Heart right ventricle (tissue), 16 donors: ENCODE results near the gene OR2T35. TPM values are rescaled to one million over a fixed set of nuclear protein-coding genes. Genes with fewer than 3 reads are reported as not detected.

Experiments
- ATAC-seq, 8 donors: fragments of 200-7000 bp; cut with Tn5 transposase; one replicate each; pipeline ENCODE4 v1.9.1; 2020; ENCODE audit warnings: mild to moderate bottlenecking in 8 of 8, moderate library complexity in 8 of 8, moderate number of reproducible peaks in 1 of 8
- DNase-seq, 2 donors: peaks; one replicate each; pipeline ENCODE4 v3.0.0-alpha.2; 2020
- H3K27ac ChIP-seq, 10 donors: fragments of 200-600 bp; sonication (generic) in 2 of 10; one replicate each; pipeline versions ENCODE4 v1.5.0 to v1.8.0; 2020 to 2022; ENCODE audit warnings: mild to moderate bottlenecking in 3 of 10
- H3K27me3 ChIP-seq, 7 donors: fragments of 200-600 bp; one replicate each; pipeline ENCODE4 v1.8.0; 2021 to 2022; ENCODE audit warnings: mild to moderate bottlenecking in 2 of 7
- H3K36me3 ChIP-seq, 9 donors: fragments of 200-600 bp; sonication (generic) in 1 of 9; one replicate each; pipeline versions ENCODE4 v1.5.0 to v1.8.0; 2020 to 2022; ENCODE audit warnings: mild to moderate bottlenecking in 2 of 9
- H3K4me1 ChIP-seq, 9 donors: fragments of 200-600 bp; sonication (generic) in 1 of 9; one replicate each; pipeline versions ENCODE4 v1.5.0 to v1.8.0; 2020 to 2022; ENCODE audit warnings: mild to moderate bottlenecking in 4 of 9
- H3K4me3 ChIP-seq, 10 donors: fragments of 200-600 bp; sonication (generic) in 2 of 10; one replicate each; pipeline versions ENCODE4 v1.5.0 to v1.8.0; 2020 to 2022; ENCODE audit warnings: mild to moderate bottlenecking in 7 of 10, moderate library complexity in 2 of 10
- H3K9me3 ChIP-seq, 11 donors: fragments of 200-600 bp in 10 of 11; sonication (generic) in 2 of 11; one replicate each; pipeline versions ENCODE4 v1.5.0 to v1.8.0; 2013 to 2022; ENCODE audit warnings: mild to moderate bottlenecking in 2 of 11, control low read depth in 1 of 11, moderate library complexity in 1 of 11
- WGBS, 2 donors: extraction: QIAGEN DNeasy Blood & Tissue Kit; methylation state at CpG; one replicate each; pipeline ENCODE4 v1.1.7; 2013; ENCODE audit warnings: inconsistent platforms in 1 of 2; 5-methylcytosine and 5-hydroxymethylcytosine counted together
- intact Hi-C, 10 donors: fragments of 100-400 bp; cut with DNase I; formaldehyde crosslinking; loops; one replicate each; pipeline versions ENCODE4 v1.11.1 to v1.14.2; 2022
- polyA plus RNA-seq, 2 donors: library from polyadenylated mRNA; stranded (reverse); fragments of 200-250 nt; gene quantifications; one replicate each; pipeline ENCODE4 v1.2.3, GENCODE V29; 2013
- total RNA-seq, 10 donors: library from RNA; stranded (reverse); fragmentation: NEBNext Ultra II Directional in 3 of 10; extraction: Animal tissue kit (Norgen Biotek cat#: 25700) in 3 of 10; gene quantifications; one replicate each; pipeline versions ENCODE4 v1.2.1 to v1.2.4, GENCODE V29; 2021 to 2023
- TF ChIP-seq, protein P1 (sequence below), 9 donors: fragments of 200-600 bp; sonication (generic) in 2 of 9; IDR thresholded peaks; one replicate each; pipeline versions ENCODE4 v1.5.0 to v1.8.0; 2021 to 2022; ENCODE audit warnings: antibody characterized with exemption in 9 of 9, mild to moderate bottlenecking in 5 of 9, moderate library complexity in 1 of 9
- donor health status: Arrhythmogenic right ventricular cardiomyopathy.
- donor health status: ischemic (EF 13 %, LVEDD 7.1; RV severe dilation, severe dysfunction).
- donor health status: healthy with polysubstance abuse.
- donor health status: DM: no; HTN: yes; CAD: no.
- donor health status: DM: no; HTN: no; CAD: no.
- donor health status: ischemic (EF 25% LVEDD 6.9; RV normal size, moderate dysfunction).
- donor health status: ischemic (EF 25% LVEDD 5.7; RV mildly dilated, moderate dysfunction).
- donor health status: healthy.
- donor health status: DM: yes; HTN: yes; CAD: no.
- donor health status: Ischemic cardiomyopathy.
- donor health status: ischemic (EF 35%, LVEDD 5.7; RV mildly dilated, moderate dysfunction).
- donor health status: nonischemic (EF 11% LVEDD 7.7; RV severe dilation, severe dysfunction).
- donor health status: DM: yes; HTN: yes; CAD: no.
- donor health status: PGD.
- donor health status: ischemic (EF 29% LVEDD 5.4; RV normal size, mild dysfunction).
- donor health status: nonischemic (EF 23%, LVEDD 6.1; RV moderate dilation, normal function).

Gene OR2T35
- total and polyA plus RNA-seq, 12 donors, result not detected

DNA sequence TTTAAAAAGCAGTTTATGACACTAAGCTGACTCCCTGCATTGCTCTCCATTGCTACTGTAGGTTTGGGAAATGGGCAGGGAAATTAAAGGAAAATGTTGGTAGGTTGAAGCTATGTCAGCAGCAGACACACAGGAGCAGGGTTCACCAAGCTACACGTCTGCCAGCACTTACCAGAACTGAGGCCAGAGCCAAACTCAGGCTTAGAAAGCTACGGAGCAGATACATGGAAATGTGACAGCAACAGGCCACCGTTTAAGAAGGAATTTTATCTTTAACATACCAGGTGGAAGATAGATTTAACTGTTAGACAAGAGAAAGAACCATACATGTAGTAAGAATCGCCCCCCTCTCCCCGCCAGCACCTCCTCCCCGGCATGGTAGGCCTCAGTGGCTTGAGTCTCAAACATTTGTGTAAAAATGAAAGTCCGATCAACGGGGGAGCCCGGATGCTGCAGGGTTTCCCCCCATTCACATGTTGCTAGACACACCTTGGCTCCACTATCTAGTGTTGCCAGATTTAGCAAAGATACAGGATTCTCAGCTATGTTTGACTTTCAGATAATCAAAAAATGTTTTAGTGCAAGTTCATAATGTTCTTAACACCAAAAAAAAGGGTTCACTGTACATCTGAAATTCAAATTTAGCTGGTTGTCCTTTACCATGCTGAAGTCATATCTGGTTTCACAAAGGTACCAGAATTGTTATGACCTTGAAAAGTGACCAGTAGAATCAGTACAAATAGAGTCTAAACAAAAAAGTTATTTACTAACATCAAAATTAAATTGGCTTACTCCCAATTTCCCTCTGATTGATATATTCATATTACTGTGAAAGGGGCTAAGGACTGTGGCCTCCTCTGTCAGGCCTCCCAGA, 16.9 kb downstream of the OR2T35 start:
- H3K4me3 ChIP-seq, result no peak overlapping the region
- DNase-seq (no peak), ATAC-seq (no peak)
- no peak overlapping the region for H3K27ac ChIP-seq
- H3K4me1 ChIP-seq, result no peaks in the 10 kb centered on the region
- TF ChIP-seq, protein P1, sequence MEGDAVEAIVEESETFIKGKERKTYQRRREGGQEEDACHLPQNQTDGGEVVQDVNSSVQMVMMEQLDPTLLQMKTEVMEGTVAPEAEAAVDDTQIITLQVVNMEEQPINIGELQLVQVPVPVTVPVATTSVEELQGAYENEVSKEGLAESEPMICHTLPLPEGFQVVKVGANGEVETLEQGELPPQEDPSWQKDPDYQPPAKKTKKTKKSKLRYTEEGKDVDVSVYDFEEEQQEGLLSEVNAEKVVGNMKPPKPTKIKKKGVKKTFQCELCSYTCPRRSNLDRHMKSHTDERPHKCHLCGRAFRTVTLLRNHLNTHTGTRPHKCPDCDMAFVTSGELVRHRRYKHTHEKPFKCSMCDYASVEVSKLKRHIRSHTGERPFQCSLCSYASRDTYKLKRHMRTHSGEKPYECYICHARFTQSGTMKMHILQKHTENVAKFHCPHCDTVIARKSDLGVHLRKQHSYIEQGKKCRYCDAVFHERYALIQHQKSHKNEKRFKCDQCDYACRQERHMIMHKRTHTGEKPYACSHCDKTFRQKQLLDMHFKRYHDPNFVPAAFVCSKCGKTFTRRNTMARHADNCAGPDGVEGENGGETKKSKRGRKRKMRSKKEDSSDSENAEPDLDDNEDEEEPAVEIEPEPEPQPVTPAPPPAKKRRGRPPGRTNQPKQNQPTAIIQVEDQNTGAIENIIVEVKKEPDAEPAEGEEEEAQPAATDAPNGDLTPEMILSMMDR (IDR thresholded peaks at IDR 0.05), result no peak
- H3K27me3 ChIP-seq, result peaks cover 0 to under 1% (median 0%) of the 10 kb centered on the region in 7 donors
- intact Hi-C loops, result no loop called here
- H3K9me3 ChIP-seq, result no peaks in the 10 kb centered on the region
- no peaks in the 10 kb centered on the region for H3K36me3 ChIP-seq
- WGBS, 2 donors, result 71 to 73% methylated on average over 9 of the region's 9 CpGs

DNA sequence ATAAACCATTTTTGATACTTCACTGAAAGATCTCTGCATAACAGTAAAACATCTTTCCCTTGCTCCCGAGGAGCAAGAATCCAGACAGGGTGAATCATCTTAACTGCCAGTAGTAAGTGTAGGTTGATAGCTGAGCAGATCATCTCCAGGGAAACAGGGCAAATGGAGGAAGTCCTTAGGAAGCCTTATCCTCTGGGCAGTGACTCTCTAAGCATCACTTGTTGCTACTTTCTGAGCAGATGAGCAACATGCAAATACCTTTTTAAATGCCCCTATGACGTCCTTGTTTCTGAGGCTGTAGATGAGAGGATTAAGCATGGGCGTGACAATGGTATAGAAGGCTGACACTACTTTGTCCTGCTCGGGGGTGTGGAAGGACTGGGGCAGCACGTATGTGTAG, 19.1 kb downstream of the OR2T35 start:
- no peak for ATAC-seq
- intact Hi-C loops, result no loop called here

DNA sequence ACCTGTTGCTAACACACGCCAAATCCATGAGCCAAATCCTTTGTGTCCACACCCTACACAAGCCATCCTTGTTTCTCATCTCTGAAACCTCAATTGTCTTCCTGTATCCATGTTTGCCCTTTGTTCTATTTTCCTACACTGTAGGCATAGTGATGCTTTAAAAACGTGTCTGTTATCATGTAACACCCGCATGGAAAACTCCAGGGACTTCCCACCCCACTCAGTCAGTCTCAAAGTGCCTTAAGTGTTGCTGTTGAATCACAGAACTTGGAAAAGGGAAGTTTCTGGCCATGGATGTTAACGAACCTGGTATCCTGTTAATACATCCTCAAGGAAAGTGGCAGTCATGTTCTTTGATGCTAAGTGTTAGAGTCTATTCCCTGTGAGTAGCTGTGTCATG, 19.9 kb downstream of the OR2T35 start:
- TF ChIP-seq, protein P1 (IDR thresholded peaks at IDR 0.05), result no peak
- Histone ChIP-seq H3K4me1 (no peaks in the 10 kb centered on the region), H3K36me3 (no peaks in the 10 kb centered on the region), H3K9me3 (no peaks in the 10 kb centered on the region), H3K27me3 (peaks cover 0 to 6% (median 0%) of the 10 kb centered on the region in 7 donors), H3K4me3 (no peak overlapping the region), H3K27ac (no peak overlapping the region)
- intact Hi-C loops, result no loop called here
- WGBS, 2 donors, result 52 to 56% methylated on average over 4 of the region's 4 CpGs
- no peak for ATAC-seq
- no peak for DNase-seq

More for the DNA sequence above, 19.1 kb downstream of the OR2T35 start:
- no peaks in the 10 kb centered on the region for H3K9me3 ChIP-seq
- no peak overlapping the region for H3K27ac ChIP-seq
- H3K36me3 ChIP-seq, result no peaks in the 10 kb centered on the region
- no peaks in the 10 kb centered on the region for H3K4me1 ChIP-seq
- peaks cover 0 to 6% (median 0%) of the 10 kb centered on the region in 7 donors for H3K27me3 ChIP-seq
- H3K4me3 ChIP-seq, result no peak overlapping the region
- no peak for DNase-seq
- TF ChIP-seq, protein P1 (IDR thresholded peaks at IDR 0.05), result no peak
- 66 to 72% methylated on average over 5 of the region's 5 CpGs for WGBS, 2 donors

DNA sequence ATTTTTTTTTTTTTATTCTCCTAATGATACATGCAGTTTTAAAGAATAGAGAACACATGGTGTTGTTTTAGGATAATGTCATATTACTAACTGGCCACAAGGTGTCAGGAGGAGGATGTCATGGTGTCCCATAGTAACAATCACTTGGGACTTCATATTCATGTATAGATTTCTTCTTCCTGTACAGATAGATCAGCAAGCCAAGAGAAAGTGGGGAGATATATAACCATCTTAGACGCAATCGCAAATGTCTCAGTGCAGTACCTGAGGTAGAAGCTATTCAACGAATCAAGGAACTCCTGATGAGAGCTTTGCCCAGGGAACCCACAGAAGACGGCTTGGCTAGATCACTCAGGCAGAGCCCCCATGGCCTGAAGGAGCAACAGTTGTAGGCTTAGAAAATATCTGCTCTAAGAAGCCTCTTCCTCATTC, 22.5 kb downstream of the OR2T35 start:
- TF ChIP-seq, protein P1 (IDR thresholded peaks at IDR 0.05), result peak in 8 of 9 donors; percentile 21 to 65 (median 42)
- H3K36me3 ChIP-seq, result no peaks in the 10 kb centered on the region
- no peaks in the 10 kb centered on the region for H3K4me1 ChIP-seq
- H3K4me3 ChIP-seq, result no peak overlapping the region
- ATAC-seq (peak in 1 of 8 donors; percentile 41), DNase-seq (no peak)
- 52 to 67% methylated on average over 4 of the region's 4 CpGs for WGBS, 2 donors
- no peaks in the 10 kb centered on the region for H3K9me3 ChIP-seq
- intact Hi-C loops, result loop anchor here in 6 of 10 donors (2.0 to 5.0 kb wide), 2 partner anchors 184 to 185 kb away; no protein-coding TSS in a partner anchor
- H3K27me3 ChIP-seq, result peaks cover 0 to 6% (median 0%) of the 10 kb centered on the region in 7 donors
- no peak overlapping the region for H3K27ac ChIP-seq
